ENCODE results near the gene CEP85.

GRCh38 chr1:26188477-26188876 lies 45.5 kb upstream of the CEP85 start:
- TF ChIP-seq, protein P1, sequence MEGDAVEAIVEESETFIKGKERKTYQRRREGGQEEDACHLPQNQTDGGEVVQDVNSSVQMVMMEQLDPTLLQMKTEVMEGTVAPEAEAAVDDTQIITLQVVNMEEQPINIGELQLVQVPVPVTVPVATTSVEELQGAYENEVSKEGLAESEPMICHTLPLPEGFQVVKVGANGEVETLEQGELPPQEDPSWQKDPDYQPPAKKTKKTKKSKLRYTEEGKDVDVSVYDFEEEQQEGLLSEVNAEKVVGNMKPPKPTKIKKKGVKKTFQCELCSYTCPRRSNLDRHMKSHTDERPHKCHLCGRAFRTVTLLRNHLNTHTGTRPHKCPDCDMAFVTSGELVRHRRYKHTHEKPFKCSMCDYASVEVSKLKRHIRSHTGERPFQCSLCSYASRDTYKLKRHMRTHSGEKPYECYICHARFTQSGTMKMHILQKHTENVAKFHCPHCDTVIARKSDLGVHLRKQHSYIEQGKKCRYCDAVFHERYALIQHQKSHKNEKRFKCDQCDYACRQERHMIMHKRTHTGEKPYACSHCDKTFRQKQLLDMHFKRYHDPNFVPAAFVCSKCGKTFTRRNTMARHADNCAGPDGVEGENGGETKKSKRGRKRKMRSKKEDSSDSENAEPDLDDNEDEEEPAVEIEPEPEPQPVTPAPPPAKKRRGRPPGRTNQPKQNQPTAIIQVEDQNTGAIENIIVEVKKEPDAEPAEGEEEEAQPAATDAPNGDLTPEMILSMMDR (IDR thresholded peaks at IDR 0.05 in 8 of 11, conservative IDR thresholded peaks at IDR 0.05 in 3 of 11), result no peak
- TF ChIP-seq POLR2A (IDR thresholded peaks at IDR 0.05), result no peak

All from spleen (tissue), 7 donors.